HepG2 (cell line): ENCODE data around the gene MKNK1. TPM values are rescaled to one million over a fixed set of nuclear protein-coding genes. Genes with fewer than 3 reads are reported as not detected.

ENCODE experiments used
- JDP2 ChIP-seq: sonication (generic); formaldehyde crosslinking; IDR thresholded peaks from 2 replicates; pipeline ENCODE4 v1.8.1; 2022; ENCODE audit warnings: missing genetic modification reagents, borderline replicate concordance
- KLF9 ChIP-seq: IDR thresholded peaks from 2 replicates; pipeline ENCODE4 v1.6.1; 2016; ENCODE audit warnings: low read depth
- NR2C2 ChIP-seq: sonication (generic); formaldehyde crosslinking; IDR thresholded peaks from 2 replicates; pipeline ENCODE4 v1.4.0; 2020; ENCODE audit warnings: missing genetic modification reagents, mild to moderate bottlenecking, moderate library complexity, borderline replicate concordance
- PCBP1 ChIP-seq: fragments of 200-400 bp; formaldehyde crosslinking; IDR thresholded peaks from 2 replicates; pipeline ENCODE4 v1.6.1; 2017; ENCODE audit warnings: mild to moderate bottlenecking, low read depth, low read length, borderline replicate concordance
- PPARG ChIP-seq: conservative IDR thresholded peaks from 2 replicates; pipeline ENCODE4 v1.6.1; 2016; ENCODE audit warnings: missing biosample characterization, missing genetic modification reagents
- TEAD3 ChIP-seq: optimal IDR thresholded peaks from 2 replicates; pipeline ENCODE3; 2016; ENCODE audit warnings: borderline replicate concordance
- ZBTB46 ChIP-seq: sonication (generic); formaldehyde crosslinking; IDR thresholded peaks from 2 replicates; pipeline ENCODE4 v1.4.0; 2020; ENCODE audit warnings: mild to moderate bottlenecking, missing genetic modification reagents, borderline replicate concordance
- ZFX ChIP-seq: sonication (generic); formaldehyde crosslinking; IDR thresholded peaks from 2 replicates; pipeline ENCODE4 v1.4.0; 2020; ENCODE audit warnings: mild to moderate bottlenecking, low read depth, missing genetic modification reagents, moderate library complexity
- ZNF142 ChIP-seq: sonication (generic); formaldehyde crosslinking; IDR thresholded peaks from 2 replicates; pipeline ENCODE4 v1.4.0; 2020; ENCODE audit warnings: missing genetic modification reagents
- ZNF331 ChIP-seq: sonication (generic); formaldehyde crosslinking; IDR thresholded peaks from 2 replicates; pipeline ENCODE4 v1.4.0; 2020; ENCODE audit warnings: missing genetic modification reagents
- ZNF407 ChIP-seq: sonication (generic); formaldehyde crosslinking; IDR thresholded peaks from one replicate; pipeline ENCODE4 v1.5.1; 2020; ENCODE audit warnings: mild to moderate bottlenecking, missing genetic modification reagents; ENCODE audit errors: not compliant biosample characterization
- ZSCAN20 ChIP-seq: sonication (generic); formaldehyde crosslinking; IDR thresholded peaks from 2 replicates; pipeline ENCODE4 v1.4.0; 2020; ENCODE audit warnings: missing genetic modification reagents, mild to moderate bottlenecking, borderline replicate concordance
- polyA plus RNA-seq, 8 experiments: library from polyadenylated mRNA; depleted of rRNA in 3 of 8; stranded (reverse) in 7 of 8; unstranded in 1 of 8; fragments of >200 nt; fragmentation: Illumina TruSeq in 4 of 8; extraction: Trizol in 4 of 8; gene quantifications; 2 replicates each; pipeline versions ENCODE4 v1.2.1 to v1.2.3, GENCODE V29; 2011 to 2016; ENCODE audit warnings: low read depth in 4 of 8, missing spikeins in 1 of 8, mixed read lengths in 1 of 8; ENCODE audit not compliant: insufficient read depth in 1 of 8
- total RNA-seq, 5 experiments: library from RNA; depleted of rRNA; stranded (reverse); fragments of >200 nt; fragmentation: Illumina TruSeq; extraction: Trizol; gene quantifications; 2 replicates each; pipeline ENCODE4 v1.2.3, GENCODE V29; 2016; ENCODE audit warnings: low read depth in 1 of 5

The MKNK1 gene
- total and polyA plus RNA-seq, 2 of the 13 experiments (the other 11 are each of a cell fraction or from before 2014, with no cell fraction given) = 18.5 to 24.1 TPM

GRCh38 chr1:46603858-46604549, at the start of gene MKNK1 (continued):
- TF ChIP-seq ZNF407 (CRISPR knock-in tag) = peak; percentile 82
- TF ChIP-seq KLF9 (CRISPR knock-in tag) = 0 out of 2 replicates have a peak, but pooled peaks have one; percentile 41
- TF ChIP-seq PCBP1 = 0 out of 2 replicates have a peak, but pooled peaks have one; percentile 25
- TF ChIP-seq PPARG = 0 out of 2 replicates have a peak, but pooled peaks have one; percentile 43
- no peak for TF ChIP-seq ZBTB46 (CRISPR knock-in tag)
- TF ChIP-seq TEAD3 = peak; percentile 88
- peak; percentile 68 for TF ChIP-seq ZNF331 (CRISPR knock-in tag)
- no peak for TF ChIP-seq JDP2 (CRISPR knock-in tag)
- peak; percentile 37; the same call in 1 of the 2 replicates for TF ChIP-seq NR2C2 (CRISPR knock-in tag)
- 0 out of 2 replicates have a peak, but pooled peaks have one; percentile 56 for TF ChIP-seq ZNF142 (CRISPR knock-in tag)
- peak; percentile 42 for TF ChIP-seq ZFX
- TF ChIP-seq ZSCAN20 (CRISPR knock-in tag) = 0 out of 2 replicates have a peak, but pooled peaks have one; percentile 16
